ENCODE measurements around the gene EXO1. TPM values are rescaled to one million over a fixed set of nuclear protein-coding genes. Genes with fewer than 3 reads are reported as not detected.

The EXO1 gene
- total and polyA plus RNA-seq, 8 donors, result 4.0 to 16.2 (median 11.0) TPM

GRCh38 chr1:241895013-241895412 lies 47.0 kb downstream of the EXO1 start:
- ATAC-seq (no peak), DNase-seq (no peak)
- no peaks in the 10 kb centered on the region for H3K9me3 ChIP-seq
- no peak for TF ChIP-seq CTCF (IDR thresholded peaks at IDR 0.05)
- H3K4me3 ChIP-seq, result no peak overlapping the region
- H3K27me3 ChIP-seq, result no peaks in the 10 kb centered on the region
- no peaks in the 10 kb centered on the region for H3K36me3 ChIP-seq
- H3K4me1 ChIP-seq, result no peaks in the 10 kb centered on the region
- intact Hi-C loops (cut with DNase I), result loop anchor here in 1 of 2 donors (10.0 kb wide), 1 partner anchor 130 kb away; no protein-coding TSS in a partner anchor
- H3K27ac ChIP-seq, result no peak overlapping the region

GRCh38 chr1:241896670-241896962 lies 48.6 kb downstream of the EXO1 start:
- no peaks in the 10 kb centered on the region for H3K27me3 ChIP-seq
- no peak overlapping the region for H3K27ac ChIP-seq
- DNase-seq, result no peak
- H3K9me3 ChIP-seq, result no peaks in the 10 kb centered on the region
- no peaks in the 10 kb centered on the region for H3K36me3 ChIP-seq
- no peaks in the 10 kb centered on the region for H3K4me1 ChIP-seq
- TF ChIP-seq CTCF (IDR thresholded peaks at IDR 0.05), result no peak
- ATAC-seq, result no peak
- intact Hi-C loops (cut with DNase I), result loop anchor here in 1 of 2 donors (10.0 kb wide), 1 partner anchor 128 kb away; no protein-coding TSS in a partner anchor
- no peak overlapping the region for H3K4me3 ChIP-seq

- Histone ChIP-seq H3K4me1 (no peaks in the 10 kb centered on the region), H3K4me3 (no peak overlapping the region), H3K36me3 (no peaks in the 10 kb centered on the region), H3K27me3 (no peaks in the 10 kb centered on the region), H3K9me3 (no peaks in the 10 kb centered on the region), H3K27ac (no peak overlapping the region)
- intact Hi-C loops (cut with DNase I), result loop anchor here in 1 of 2 donors (10.0 kb wide), 1 partner anchor 126 kb away; no protein-coding TSS in a partner anchor
- DNase-seq (no peak), ATAC-seq (no peak)
- no peak for TF ChIP-seq CTCF (IDR thresholded peaks at IDR 0.05)
Observed at GRCh38 chr1:241899210-241899609, 51.2 kb downstream of the EXO1 start.

- H3K9me3 ChIP-seq, result no peaks in the 10 kb centered on the region
- H3K4me3 ChIP-seq, result no peak overlapping the region
- intact Hi-C loops (cut with DNase I), result no loop called here
- no peak for DNase-seq
- TF ChIP-seq CTCF (IDR thresholded peaks at IDR 0.05), result no peak
- H3K27ac ChIP-seq, result no peak overlapping the region
- no peaks in the 10 kb centered on the region for H3K36me3 ChIP-seq
- ATAC-seq, result no peak
- H3K4me1 ChIP-seq, result no peaks in the 10 kb centered on the region
- H3K27me3 ChIP-seq, result no peaks in the 10 kb centered on the region
Observed at GRCh38 chr1:241900381-241900780, 52.4 kb downstream of the EXO1 start.

GRCh38 chr1:241902391-241903065 lies 54.5 kb downstream of the EXO1 start:
- TF ChIP-seq CTCF (IDR thresholded peaks at IDR 0.05), result no peak
- Histone ChIP-seq H3K4me1 (no peaks in the 10 kb centered on the region), H3K4me3 (no peak overlapping the region), H3K36me3 (no peaks in the 10 kb centered on the region), H3K27me3 (no peaks in the 10 kb centered on the region), H3K9me3 (no peaks in the 10 kb centered on the region), H3K27ac (no peak overlapping the region)
- DNase-seq, result peak in 1 of 4 donors; percentile 18
- ATAC-seq, result no peak
- intact Hi-C loops (cut with DNase I), result no loop called here
